ENCODE data around the gene TET2. TPM values are rescaled to one million over a fixed set of nuclear protein-coding genes. Genes with fewer than 3 reads are reported as not detected.
"Not testable (repeated sequence)": the region's sequence is repeated elsewhere in the genome, so short reads cannot be mapped to it uniquely, and the experiment has no call there.

The TET2 gene
- total RNA-seq, 1 donor from 2014 or later: 30.0 TPM

DNA sequence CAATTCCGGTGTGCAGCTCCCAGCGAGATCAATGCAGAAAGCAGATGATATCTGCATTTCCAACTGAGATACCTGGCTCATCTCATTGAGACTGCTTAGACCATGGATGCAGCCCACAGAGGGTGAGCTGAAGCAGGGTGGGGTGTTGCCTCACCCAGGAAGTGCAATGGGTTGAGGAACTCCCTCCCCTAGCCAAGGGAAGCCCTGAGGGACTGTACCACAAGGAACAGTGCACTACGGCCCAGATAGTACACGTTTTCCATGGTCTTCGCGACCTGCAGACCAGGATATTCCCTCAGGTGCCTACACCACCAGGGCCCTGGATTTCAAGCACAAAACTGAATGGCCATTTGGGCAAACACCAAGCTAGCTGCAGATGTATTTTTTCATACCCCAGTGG, 150.0 kb downstream of the TET2 start:
- peak; percentile 44 for DNase-seq

DNA sequence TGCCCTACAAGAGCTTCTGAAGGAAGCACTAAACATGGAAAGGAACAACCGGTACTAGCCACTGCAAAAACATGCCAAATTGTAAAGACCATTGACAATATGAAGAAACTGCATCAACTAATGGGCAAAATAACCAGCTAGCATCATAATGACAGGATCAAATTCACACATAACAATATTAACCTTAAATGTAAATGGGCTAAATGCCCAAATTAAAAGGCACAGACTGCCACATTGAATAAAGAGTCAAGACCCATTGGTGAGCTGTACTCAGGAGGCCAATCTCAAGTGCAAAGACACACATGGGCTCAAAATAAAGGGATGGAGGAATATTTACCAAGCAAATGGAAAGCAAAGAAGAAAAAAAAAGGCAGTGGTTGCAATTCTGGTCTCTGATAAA, 152.4 kb downstream of the TET2 start:
- H3K4me3 ChIP-seq; H3K27me3 ChIP-seq; H3K36me3 ChIP-seq; DNase-seq; ATAC-seq; H3K27ac ChIP-seq; H3K9me3 ChIP-seq; H3K4me1 ChIP-seq; intact Hi-C loops (cut with DNase I): not testable (repeated sequence)

More for the DNA sequence above, 150.0 kb downstream of the TET2 start:
- no peak overlapping the region for H3K4me3 ChIP-seq
- no peaks in the 10 kb centered on the region for H3K27me3 ChIP-seq
- ATAC-seq: no peak
- H3K9me3 ChIP-seq: no peaks in the 10 kb centered on the region
- intact Hi-C loops (cut with DNase I): no loop called here
- no peak overlapping the region for H3K27ac ChIP-seq
- H3K36me3 ChIP-seq: no peaks in the 10 kb centered on the region
- TF ChIP-seq, protein P1, sequence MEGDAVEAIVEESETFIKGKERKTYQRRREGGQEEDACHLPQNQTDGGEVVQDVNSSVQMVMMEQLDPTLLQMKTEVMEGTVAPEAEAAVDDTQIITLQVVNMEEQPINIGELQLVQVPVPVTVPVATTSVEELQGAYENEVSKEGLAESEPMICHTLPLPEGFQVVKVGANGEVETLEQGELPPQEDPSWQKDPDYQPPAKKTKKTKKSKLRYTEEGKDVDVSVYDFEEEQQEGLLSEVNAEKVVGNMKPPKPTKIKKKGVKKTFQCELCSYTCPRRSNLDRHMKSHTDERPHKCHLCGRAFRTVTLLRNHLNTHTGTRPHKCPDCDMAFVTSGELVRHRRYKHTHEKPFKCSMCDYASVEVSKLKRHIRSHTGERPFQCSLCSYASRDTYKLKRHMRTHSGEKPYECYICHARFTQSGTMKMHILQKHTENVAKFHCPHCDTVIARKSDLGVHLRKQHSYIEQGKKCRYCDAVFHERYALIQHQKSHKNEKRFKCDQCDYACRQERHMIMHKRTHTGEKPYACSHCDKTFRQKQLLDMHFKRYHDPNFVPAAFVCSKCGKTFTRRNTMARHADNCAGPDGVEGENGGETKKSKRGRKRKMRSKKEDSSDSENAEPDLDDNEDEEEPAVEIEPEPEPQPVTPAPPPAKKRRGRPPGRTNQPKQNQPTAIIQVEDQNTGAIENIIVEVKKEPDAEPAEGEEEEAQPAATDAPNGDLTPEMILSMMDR (IDR thresholded peaks at IDR 0.05): no peak
- no peaks in the 10 kb centered on the region for H3K4me1 ChIP-seq

DNA sequence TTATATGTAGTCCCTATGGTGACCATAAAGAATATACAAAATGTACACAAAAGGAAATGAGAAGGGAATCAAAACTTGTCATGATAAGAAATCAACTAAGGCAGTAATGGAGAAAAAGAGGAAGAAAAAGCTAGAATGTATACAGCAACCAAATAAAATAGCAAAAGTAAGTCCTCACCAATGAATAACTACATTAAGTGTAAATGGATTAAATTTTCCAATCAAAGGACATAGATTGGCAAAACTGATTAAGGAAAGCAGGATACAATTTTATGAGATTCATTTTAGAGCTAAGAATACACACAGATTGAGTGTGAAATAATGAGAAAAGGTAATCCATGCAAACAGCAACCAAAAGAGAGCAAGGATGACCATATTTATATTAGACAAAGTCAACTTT, 157.4 kb downstream of the TET2 start:
- H3K9me3 ChIP-seq: peaks cover 6% of the 10 kb centered on the region
- H3K4me3 ChIP-seq: no peak overlapping the region
- H3K4me1 ChIP-seq: no peaks in the 10 kb centered on the region
- no peaks in the 10 kb centered on the region for H3K27me3 ChIP-seq
- H3K27ac ChIP-seq: no peak overlapping the region
- no peak for ATAC-seq
- TF ChIP-seq, protein P1 (IDR thresholded peaks at IDR 0.05): no peak
- intact Hi-C loops (cut with DNase I): no loop called here
- no peak for DNase-seq
- no peaks in the 10 kb centered on the region for H3K36me3 ChIP-seq

DNA sequence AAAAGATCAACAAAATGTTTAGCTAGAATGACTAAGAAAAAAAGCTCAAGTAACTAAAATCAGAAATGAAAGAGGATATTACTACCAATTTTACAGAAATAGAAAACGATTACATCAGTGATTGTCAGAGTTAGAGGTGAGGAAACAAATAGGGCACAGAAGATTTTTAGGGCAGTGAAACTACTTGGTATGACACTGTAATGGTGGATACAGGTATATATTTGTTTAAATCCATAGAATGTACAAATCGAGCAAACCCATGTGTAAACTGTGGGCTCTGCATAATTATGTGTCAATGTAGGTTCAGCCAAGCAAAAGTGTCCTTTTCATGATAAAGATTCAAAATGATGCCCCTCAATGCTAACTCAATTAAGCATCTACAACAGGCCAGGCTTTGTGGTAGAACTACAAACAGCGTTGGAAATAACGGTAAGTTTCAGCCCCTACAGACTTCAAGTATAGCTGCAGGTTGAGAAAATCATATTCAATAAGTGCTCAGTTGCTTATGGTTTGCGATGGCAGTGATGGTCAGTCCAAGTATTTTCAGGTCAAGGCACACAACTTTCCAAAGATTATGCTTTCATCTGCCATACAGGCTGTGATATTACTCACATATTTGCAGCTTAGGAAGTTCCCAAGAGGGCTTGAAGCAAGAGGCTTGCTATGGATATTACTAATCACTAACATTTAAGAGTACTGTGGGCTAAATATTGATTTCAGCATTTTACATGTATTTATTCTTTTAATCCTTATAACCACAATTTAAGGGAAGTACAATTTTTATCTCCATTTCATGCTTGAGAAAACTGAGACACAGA, 158.6 kb downstream of the TET2 start:
- H3K9me3 ChIP-seq: peaks cover 6% of the 10 kb centered on the region
- TF ChIP-seq, protein P1 (IDR thresholded peaks at IDR 0.05): no peak
- intact Hi-C loops (cut with DNase I): no loop called here
- ATAC-seq: no peak
- no peak overlapping the region for H3K4me3 ChIP-seq
- H3K27me3 ChIP-seq: no peaks in the 10 kb centered on the region
- H3K27ac ChIP-seq: no peak overlapping the region
- no peak for DNase-seq
- H3K36me3 ChIP-seq: no peaks in the 10 kb centered on the region
- H3K4me1 ChIP-seq: no peaks in the 10 kb centered on the region

DNA sequence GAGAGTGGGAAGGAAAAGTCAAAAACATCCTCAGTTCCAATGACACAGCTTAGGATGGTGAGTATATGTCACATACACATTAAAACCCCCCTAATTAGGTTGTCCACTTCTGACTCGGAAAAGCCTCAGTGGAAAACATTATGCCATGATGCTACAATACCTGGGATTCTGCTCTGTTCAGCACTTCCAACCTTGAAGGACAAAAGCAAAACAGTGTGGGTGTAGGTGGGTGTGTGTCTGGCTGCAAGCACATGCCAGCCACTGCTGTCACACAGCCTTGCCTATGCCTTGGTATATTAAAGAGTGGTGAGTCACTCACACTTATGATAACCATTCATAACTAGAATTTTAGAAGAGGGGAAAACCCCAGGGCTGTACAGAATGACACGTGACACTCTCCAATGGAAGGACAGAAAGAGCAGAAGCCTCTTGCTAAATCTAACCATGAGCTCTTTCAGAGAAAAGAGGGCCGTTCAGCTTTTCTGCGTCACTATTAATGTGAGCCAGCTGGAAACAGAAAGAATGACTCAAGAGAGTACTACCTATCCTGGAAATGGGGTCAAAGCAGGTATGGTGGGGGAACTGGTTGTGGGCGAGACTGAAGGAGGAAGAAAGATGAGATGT, 159.6 kb downstream of the TET2 start:
- Histone ChIP-seq H3K27ac (no peak overlapping the region), H3K4me1 (no peaks in the 10 kb centered on the region), H3K27me3 (no peaks in the 10 kb centered on the region), H3K36me3 (no peaks in the 10 kb centered on the region), H3K9me3 (peaks cover 6% of the 10 kb centered on the region), H3K4me3 (no peak overlapping the region)
- DNase-seq: peak; percentile 58
- intact Hi-C loops (cut with DNase I): no loop called here
- TF ChIP-seq, protein P1 (IDR thresholded peaks at IDR 0.05): no peak
- ATAC-seq: peak; percentile 97

DNA sequence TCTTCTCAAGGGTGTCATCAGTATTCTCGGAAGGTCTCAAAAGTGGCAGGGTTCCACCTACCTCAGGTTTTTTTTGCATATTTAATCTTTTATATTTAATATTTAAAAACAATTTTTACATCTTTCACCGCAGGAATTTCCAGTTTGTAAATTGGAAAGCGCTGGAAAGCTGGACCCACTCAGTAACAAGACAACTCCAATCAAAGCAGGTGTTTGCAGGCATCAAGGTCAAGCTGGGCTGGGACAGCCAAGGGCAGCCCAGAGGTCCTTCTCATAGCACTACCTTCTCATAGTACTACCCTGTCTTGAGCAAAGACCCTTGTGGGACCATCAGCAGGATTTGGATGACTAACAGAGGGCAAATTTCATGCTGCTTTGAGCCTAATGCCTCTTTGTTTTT, 160.1 kb downstream of the TET2 start:
- TF ChIP-seq, protein P1 (IDR thresholded peaks at IDR 0.05): no peak
- no peaks in the 10 kb centered on the region for H3K4me1 ChIP-seq

More for the DNA sequence above, 160.1 kb downstream of the TET2 start:
- no peak for ATAC-seq
- intact Hi-C loops (cut with DNase I): no loop called here
- Histone ChIP-seq H3K9me3 (peaks cover 6% of the 10 kb centered on the region), H3K27me3 (no peaks in the 10 kb centered on the region), H3K36me3 (no peaks in the 10 kb centered on the region), H3K4me3 (no peak overlapping the region), H3K27ac (no peak overlapping the region)
- DNase-seq: no peak

All from upper lobe of right lung (tissue), 1 donor.